Tibial artery (tissue), 4 donors: Measurements from ENCODE around the gene TEX26.

Experiments
- DNase-seq, 2 donors: peaks; one replicate each; pipeline ENCODE4 v3.0.0-alpha.2; 2019
- H3K27ac ChIP-seq, 2 donors: fragments of 200-600 bp; sonication (generic) in 1 of 2; 1 replicate in 1 of 2; 2 replicates in 1 of 2; pipeline ENCODE4 v1.5.1; 2018 to 2019; ENCODE audit warnings: mild to moderate bottlenecking in 1 of 2
- H3K27me3 ChIP-seq, 2 donors: fragments of 200-600 bp; sonication (generic) in 1 of 2; one replicate each; pipeline versions ENCODE4 v1.5.1 to v1.6.0; 2016 to 2019
- H3K36me3 ChIP-seq, 3 donors: fragments of 200-600 bp; sonication (generic) in 2 of 3; one replicate each; pipeline ENCODE4 v1.5.1; 2016 to 2019; ENCODE audit warnings: mild to moderate bottlenecking in 2 of 3
- H3K4me1 ChIP-seq, 4 donors: fragments of 200-600 bp; sonication (generic) in 2 of 4; 1 replicate in 3 of 4; 2 replicates in 1 of 4; pipeline ENCODE4 v1.5.1; 2016 to 2019
- H3K4me3 ChIP-seq, 2 donors: fragments of 200-600 bp; sonication (generic) in 1 of 2; 1 replicate in 1 of 2; 2 replicates in 1 of 2; pipeline ENCODE4 v1.5.1; 2018 to 2019; ENCODE audit warnings: mild to moderate bottlenecking in 2 of 2
- H3K9me3 ChIP-seq, 3 donors: fragments of 200-600 bp; sonication (generic) in 1 of 3; one replicate each; pipeline ENCODE4 v1.5.1; 2016 to 2019
- CTCF ChIP-seq, 2 experiments: fragments of 200-600 bp in 1 of 2; fragments of 450-650 bp in 1 of 2; IDR thresholded peaks; one replicate each; pipeline ENCODE4 v1.5.1; 2017 to 2019; ENCODE audit warnings: antibody characterized with exemption in 2 of 2, mild to moderate bottlenecking in 1 of 2, moderate library complexity in 1 of 2
- intact Hi-C: fragments of 100-400 bp; cut with DNase I; formaldehyde crosslinking; loops from one replicate; pipeline ENCODE4 v1.15.0; 2023; ENCODE audit warnings: low total_unique reads

Gene TEX26

GRCh38 chr13:31020996-31021395, 88.5 kb downstream of the TEX26 start:
- Histone ChIP-seq H3K4me1 (peaks cover 0 to 5% (median 0%) of the 10 kb centered on the region in 4 donors), H3K27ac (no peak overlapping the region), H3K9me3 (no peaks in the 10 kb centered on the region), H3K27me3 (no peaks in the 10 kb centered on the region), H3K36me3 (no peaks in the 10 kb centered on the region), H3K4me3 (no peak overlapping the region)
- TF ChIP-seq CTCF (IDR thresholded peaks at IDR 0.05), result no peak
- no peak for DNase-seq
- intact Hi-C loops, result no loop called here

GRCh38 chr13:31022288-31022895, 89.9 kb downstream of the TEX26 start:
- Histone ChIP-seq H3K4me3 (no peak overlapping the region), H3K27me3 (no peaks in the 10 kb centered on the region), H3K9me3 (no peaks in the 10 kb centered on the region), H3K27ac (no peak overlapping the region), H3K4me1 (peaks cover 0 to 5% (median 0%) of the 10 kb centered on the region in 4 donors), H3K36me3 (no peaks in the 10 kb centered on the region)
- DNase-seq, result no peak
- TF ChIP-seq CTCF (IDR thresholded peaks at IDR 0.05), result no peak
- intact Hi-C loops, result no loop called here

GRCh38 chr13:31022928-31023530, 90.6 kb downstream of the TEX26 start:
- intact Hi-C loops, result no loop called here
- Histone ChIP-seq H3K9me3 (no peaks in the 10 kb centered on the region), H3K36me3 (no peaks in the 10 kb centered on the region), H3K27ac (no peak overlapping the region), H3K27me3 (no peaks in the 10 kb centered on the region), H3K4me1 (peaks cover 0 to 5% (median 0%) of the 10 kb centered on the region in 4 donors), H3K4me3 (no peak overlapping the region)
- TF ChIP-seq CTCF (IDR thresholded peaks at IDR 0.05), result no peak
- DNase-seq, result no peak
